Measurements from ENCODE around the gene SOS1. TPM values are rescaled to one million over a fixed set of nuclear protein-coding genes. Genes with fewer than 3 reads are reported as not detected.

Gene SOS1
- total RNA-seq, 4 donors from 2014 or later = 55.9 to 80.8 (median 63.2) TPM

GRCh38 chr2:39118786-39119499, 1.9 kb downstream of the SOS1 start:
- Histone ChIP-seq H3K27ac (peak overlapping the region in 2 of 3 donors; percentile 78 to 98), H3K9me3 (no peaks in the 10 kb centered on the region), H3K4me3 (replicated peaks in 1 of 3) (peak overlapping the region in 2 of 3 donors; percentile 53 to 71), H3K36me3 (no peaks in the 10 kb centered on the region), H3K4me1 (peaks cover 31 to 43% of the 10 kb centered on the region in 2 donors), H3K27me3 (no peaks in the 10 kb centered on the region)
- TF ChIP-seq, protein P1, sequence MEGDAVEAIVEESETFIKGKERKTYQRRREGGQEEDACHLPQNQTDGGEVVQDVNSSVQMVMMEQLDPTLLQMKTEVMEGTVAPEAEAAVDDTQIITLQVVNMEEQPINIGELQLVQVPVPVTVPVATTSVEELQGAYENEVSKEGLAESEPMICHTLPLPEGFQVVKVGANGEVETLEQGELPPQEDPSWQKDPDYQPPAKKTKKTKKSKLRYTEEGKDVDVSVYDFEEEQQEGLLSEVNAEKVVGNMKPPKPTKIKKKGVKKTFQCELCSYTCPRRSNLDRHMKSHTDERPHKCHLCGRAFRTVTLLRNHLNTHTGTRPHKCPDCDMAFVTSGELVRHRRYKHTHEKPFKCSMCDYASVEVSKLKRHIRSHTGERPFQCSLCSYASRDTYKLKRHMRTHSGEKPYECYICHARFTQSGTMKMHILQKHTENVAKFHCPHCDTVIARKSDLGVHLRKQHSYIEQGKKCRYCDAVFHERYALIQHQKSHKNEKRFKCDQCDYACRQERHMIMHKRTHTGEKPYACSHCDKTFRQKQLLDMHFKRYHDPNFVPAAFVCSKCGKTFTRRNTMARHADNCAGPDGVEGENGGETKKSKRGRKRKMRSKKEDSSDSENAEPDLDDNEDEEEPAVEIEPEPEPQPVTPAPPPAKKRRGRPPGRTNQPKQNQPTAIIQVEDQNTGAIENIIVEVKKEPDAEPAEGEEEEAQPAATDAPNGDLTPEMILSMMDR (IDR thresholded peaks at IDR 0.05) = no peak
- no peak for TF ChIP-seq POLR2A (IDR thresholded peaks at IDR 0.05)
- 13 to 22% methylated on average over 6 of the region's 6 CpGs for WGBS, 2 donors
- DNase-seq = no peak
- intact Hi-C loops (cut with DNase I) = no loop called here

- WGBS, 2 donors = 94 to 98% methylated on average over 1 of the region's 1 CpG
- intact Hi-C loops (cut with DNase I) = no loop called here
These were observed 5.3 kb downstream of the SOS1 start for GRCh38 chr2:39115556-39115955.

GRCh38 chr2:39114771-39115170, 6.1 kb downstream of the SOS1 start:
- Histone ChIP-seq H3K4me1 (peaks cover 18 to 20% of the 10 kb centered on the region in 2 donors), H3K27me3 (no peaks in the 10 kb centered on the region), H3K4me3 (replicated peaks in 1 of 3) (no peak overlapping the region), H3K27ac (no peak overlapping the region), H3K36me3 (no peaks in the 10 kb centered on the region), H3K9me3 (no peaks in the 10 kb centered on the region)
- TF ChIP-seq POLR2A (IDR thresholded peaks at IDR 0.05) = no peak
- TF ChIP-seq, protein P1 (IDR thresholded peaks at IDR 0.05) = no peak
- intact Hi-C loops (cut with DNase I) = no loop called here
- 93 to 97% methylated on average over 3 of the region's 3 CpGs for WGBS, 2 donors
- DNase-seq = no peak

More at GRCh38 chr2:39115556-39115955, 5.3 kb downstream of the SOS1 start:
- H3K27ac ChIP-seq = no peak overlapping the region
- DNase-seq = no peak
- H3K36me3 ChIP-seq = no peaks in the 10 kb centered on the region
- no peaks in the 10 kb centered on the region for H3K9me3 ChIP-seq
- H3K4me1 ChIP-seq = peaks cover 18 to 20% of the 10 kb centered on the region in 2 donors
- no peak for TF ChIP-seq POLR2A (IDR thresholded peaks at IDR 0.05)
- no peak overlapping the region for H3K4me3 ChIP-seq (replicated peaks in 1 of 3)
- no peaks in the 10 kb centered on the region for H3K27me3 ChIP-seq

DNA sequence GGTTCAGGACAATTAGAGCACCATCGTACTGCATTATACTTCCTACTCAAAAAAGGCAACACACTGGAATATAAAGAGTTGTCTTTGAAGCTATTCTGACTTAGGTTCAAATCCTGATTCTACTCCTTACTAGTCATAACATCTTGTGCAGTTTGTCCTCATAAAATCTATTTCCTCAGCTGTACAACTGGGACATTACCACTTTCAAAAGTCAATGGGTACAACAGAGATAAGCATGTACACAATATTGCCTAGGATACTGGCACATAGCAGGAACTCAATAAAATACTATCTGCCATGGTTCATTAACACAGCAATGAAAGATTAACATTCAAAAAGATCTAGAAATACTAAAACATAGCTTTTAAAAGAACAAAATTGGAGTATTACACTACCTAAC, 11.3 kb downstream of the SOS1 start:
- Histone ChIP-seq H3K27me3 (no peaks in the 10 kb centered on the region), H3K4me1 (no peaks in the 10 kb centered on the region), H3K27ac (no peak overlapping the region), H3K36me3 (no peaks in the 10 kb centered on the region), H3K9me3 (no peaks in the 10 kb centered on the region), H3K4me3 (replicated peaks in 1 of 3) (no peak overlapping the region)
- 97% methylated on average over 1 of the region's 1 CpG for WGBS, 2 donors
- intact Hi-C loops (cut with DNase I) = no loop called here
- DNase-seq = no peak
- TF ChIP-seq, protein P1 (IDR thresholded peaks at IDR 0.05) = no peak
- TF ChIP-seq POLR2A (IDR thresholded peaks at IDR 0.05) = no peak

GRCh38 chr2:39108377-39108776, 12.5 kb downstream of the SOS1 start:
- intact Hi-C loops (cut with DNase I) = no loop called here
- TF ChIP-seq, protein P1 (IDR thresholded peaks at IDR 0.05) = no peak
- TF ChIP-seq POLR2A (IDR thresholded peaks at IDR 0.05) = no peak
- Histone ChIP-seq H3K27ac (no peak overlapping the region), H3K36me3 (no peaks in the 10 kb centered on the region), H3K27me3 (no peaks in the 10 kb centered on the region), H3K4me3 (replicated peaks in 1 of 3) (no peak overlapping the region), H3K9me3 (no peaks in the 10 kb centered on the region), H3K4me1 (no peaks in the 10 kb centered on the region)
- no peak for DNase-seq
- 81 to 84% methylated on average over 1 of the region's 1 CpG for WGBS, 2 donors
